NK-92 treated with Interleukin-12 subunit alpha and Interleukin-12 subunit beta, amount 100 ng/mL, for 24 hours (cell line): ENCODE data around the gene COTL1.

ENCODE experiments used
- DNase-seq: peaks from one replicate; lab custom pipeline; 2025; lab: John Stamatoyannopoulos, UW

COTL1 gene, protein sequence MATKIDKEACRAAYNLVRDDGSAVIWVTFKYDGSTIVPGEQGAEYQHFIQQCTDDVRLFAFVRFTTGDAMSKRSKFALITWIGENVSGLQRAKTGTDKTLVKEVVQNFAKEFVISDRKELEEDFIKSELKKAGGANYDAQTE

DNA sequence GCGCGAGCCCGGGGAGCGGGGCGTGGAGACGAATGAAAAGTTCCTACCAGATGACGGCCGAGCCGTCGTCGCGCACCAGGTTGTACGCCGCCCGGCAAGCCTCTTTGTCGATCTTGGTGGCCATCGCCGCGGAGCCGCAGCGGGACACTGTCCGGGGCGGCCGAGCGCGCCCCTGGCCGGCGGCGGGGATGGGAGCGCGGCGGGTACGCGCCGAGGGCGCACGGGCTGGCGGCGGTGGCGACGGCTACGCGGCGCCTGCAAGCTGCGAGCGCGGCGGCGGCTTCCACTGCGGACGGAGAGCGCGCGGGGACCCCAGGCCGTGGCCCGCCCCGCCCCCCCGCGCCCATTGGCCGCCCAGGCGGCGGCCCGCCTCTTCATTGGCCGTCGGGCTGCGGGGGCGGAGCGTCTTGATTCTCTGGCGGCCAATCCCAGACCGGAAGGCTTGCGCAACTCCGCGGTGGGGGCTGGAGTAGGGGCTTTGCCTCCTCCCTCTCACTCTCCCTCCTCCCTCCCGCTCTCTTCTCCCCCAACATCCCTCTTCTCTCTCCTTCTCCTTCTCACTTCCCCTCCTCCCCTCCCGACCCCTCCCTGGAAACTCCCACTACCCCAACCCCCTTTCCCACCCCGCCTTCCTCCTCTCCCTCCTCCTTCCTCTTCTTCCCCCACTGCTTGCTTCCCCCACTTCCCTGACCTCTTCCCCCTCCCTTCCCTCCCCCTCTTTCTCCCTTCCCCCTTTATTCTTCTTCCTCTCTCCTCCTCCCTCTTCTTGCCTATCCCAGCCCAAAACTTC, at the start of gene COTL1:
COTL1 (minus strand) TSS at position 288 of the 790 bp plus-strand sequence; CDS start at position 124, 164 bp downstream.
- peak; percentile 90 for DNase-seq

- DNase-seq = no peak
These were observed 48.0 kb upstream of the COTL1 start for GRCh38 chr16:84665843-84666242.

GRCh38 chr16:84665359-84665758, 47.5 kb upstream of the COTL1 start:
- no peak for DNase-seq

GRCh38 chr16:84663433-84664101, 45.7 kb upstream of the COTL1 start:
- no peak for DNase-seq

DNA sequence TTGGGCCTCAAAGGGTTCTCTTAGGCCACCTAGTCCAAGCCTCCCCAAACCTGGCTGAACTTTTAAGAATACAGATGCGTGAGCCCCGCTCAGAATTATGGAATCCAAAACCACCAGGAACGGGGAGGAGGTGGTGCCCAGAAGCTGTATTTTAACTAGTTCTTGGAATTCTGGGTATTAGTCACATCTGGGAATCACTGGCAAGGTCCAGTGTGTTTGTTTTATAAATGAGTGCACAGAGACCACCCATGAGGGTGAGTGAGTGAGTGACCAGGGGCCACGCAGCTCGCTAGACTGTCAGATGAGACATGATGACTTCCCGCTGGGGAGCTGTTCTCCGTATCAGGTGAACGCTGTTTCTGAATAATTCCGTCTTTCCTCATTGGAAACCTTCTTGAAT, 44.6 kb upstream of the COTL1 start:
- no peak for DNase-seq

DNA sequence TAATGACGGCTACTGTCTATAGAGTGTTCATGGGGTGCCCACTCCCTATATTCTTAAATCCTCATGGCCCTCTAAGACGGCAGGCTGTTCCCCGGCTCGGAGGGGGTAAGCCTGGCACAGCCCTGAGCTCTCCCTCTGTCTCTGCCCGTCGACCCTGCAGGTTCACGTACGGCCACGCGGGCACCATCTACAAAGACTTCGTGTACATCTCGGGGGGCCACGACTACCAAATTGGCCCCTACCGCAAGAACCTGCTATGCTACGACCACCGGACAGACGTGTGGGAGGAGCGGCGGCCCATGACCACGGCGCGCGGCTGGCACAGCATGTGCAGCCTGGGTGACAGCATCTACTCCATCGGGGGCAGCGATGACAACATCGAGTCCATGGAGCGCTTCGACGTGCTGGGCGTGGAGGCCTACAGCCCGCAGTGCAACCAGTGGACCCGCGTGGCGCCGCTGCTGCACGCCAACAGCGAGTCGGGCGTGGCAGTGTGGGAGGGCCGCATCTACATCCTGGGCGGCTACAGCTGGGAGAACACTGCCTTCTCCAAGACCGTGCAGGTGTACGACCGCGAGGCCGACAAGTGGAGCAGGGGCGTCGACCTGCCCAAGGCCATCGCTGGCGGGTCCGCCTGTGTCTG, 43.7 kb upstream of the COTL1 start:
- no peak for DNase-seq

DNA sequence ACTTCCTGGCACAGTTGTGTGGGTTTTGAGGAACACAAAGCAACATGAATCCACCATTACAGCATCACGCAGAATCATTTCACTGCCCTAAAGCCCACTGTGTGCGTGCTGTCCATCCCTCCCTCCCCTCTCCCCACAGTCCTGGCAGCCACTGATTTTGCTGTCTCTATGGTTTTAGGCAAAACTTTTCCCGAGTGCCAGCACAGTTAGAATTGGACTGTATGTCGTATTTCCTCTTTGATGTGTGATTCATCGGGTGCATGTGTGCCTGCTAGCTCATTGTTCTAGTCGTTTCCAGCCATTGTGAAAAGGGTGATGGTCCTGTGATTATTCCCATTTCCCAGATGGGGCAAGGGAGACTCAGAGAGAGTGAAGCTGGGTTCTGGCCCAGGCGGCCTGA, 43.1 kb upstream of the COTL1 start:
- DNase-seq = no peak

GRCh38 chr16:84659656-84660300, 41.9 kb upstream of the COTL1 start:
- DNase-seq = no peak

GRCh38 chr16:84658690-84659089, 40.8 kb upstream of the COTL1 start:
- no peak for DNase-seq

GRCh38 chr16:84657229-84657837, 39.5 kb upstream of the COTL1 start:
- no peak for DNase-seq

DNA sequence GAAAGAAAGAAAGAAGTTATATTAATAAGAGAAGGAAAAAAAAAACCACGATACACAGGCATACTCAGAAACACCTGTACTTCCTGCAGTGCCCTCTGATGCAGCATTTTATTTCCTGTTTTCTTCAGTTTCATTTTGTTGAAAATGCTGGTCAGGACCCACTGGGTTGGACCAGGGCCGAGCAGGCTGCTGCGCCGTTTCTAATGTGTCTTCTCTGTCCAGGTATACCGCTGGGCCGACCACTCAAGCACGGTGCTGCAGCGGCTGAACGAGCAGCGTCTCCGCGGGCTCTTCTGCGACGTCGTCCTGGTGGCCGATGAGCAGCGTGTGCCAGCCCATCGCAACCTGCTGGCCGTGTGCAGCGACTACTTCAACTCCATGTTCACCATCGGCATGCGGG, 38.8 kb upstream of the COTL1 start:
- no peak for DNase-seq

DNA sequence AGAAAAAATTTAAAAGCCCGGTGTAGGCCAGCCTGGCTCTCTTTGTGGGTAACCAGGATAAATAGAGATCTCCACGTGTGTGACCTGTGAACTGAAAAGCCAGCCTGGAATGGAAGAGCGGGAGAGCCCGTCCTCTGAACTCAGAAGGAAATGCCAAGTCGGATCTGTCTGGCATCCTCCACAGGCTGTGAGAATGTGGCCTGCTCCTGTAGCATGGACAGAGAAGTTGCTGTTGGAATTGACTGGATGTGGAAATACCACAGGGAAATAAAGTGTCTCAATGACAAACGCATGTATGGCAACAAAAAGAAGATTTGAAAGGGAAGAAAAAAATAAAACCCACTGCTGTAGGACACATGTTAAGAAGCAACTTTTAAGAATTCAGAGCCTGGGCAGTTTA, 37.1 kb upstream of the COTL1 start:
- DNase-seq = no peak

DNA sequence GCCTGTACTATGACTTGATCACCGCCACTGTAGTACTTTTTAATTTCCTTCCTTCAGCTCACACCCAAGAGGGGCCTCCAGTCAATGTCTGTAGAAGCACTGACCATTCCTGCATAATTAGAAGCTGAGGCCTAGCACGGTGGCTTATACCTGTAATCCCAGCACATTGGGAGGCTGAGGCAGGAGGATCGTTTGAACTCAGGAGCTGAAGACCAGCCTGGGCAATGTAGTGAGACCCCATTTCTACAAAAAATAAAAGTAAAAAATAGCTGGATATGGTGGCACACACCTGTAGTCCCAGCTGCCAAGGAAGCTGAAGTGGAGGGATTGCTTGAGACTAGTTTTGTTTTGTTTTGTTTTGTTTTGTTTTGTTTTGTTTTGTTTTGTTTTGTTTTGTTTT, 36.4 kb upstream of the COTL1 start:
- DNase-seq = no peak

DNA sequence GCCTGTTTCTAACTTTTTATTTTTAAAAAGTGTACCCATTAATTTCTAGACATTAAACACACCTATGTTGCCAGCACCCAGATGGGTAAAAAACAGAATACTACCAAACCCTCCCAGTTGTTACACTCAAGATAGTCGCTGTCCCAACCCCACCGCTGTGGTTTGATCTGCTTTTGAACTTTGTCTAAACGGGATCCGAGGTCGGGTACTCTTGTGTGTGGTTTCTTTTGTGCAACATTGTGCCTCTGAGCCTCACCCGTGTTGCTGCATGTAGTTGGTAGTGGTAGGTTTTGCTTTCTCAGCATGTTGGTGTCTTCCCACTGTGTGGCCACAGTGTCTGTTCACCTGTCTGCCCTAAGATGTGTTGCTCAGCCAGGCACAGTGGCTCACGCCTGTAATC, 34.7 kb upstream of the COTL1 start:
- DNase-seq = no peak

- DNase-seq = no peak
These were observed 32.4 kb upstream of the COTL1 start for GRCh38 chr16:84650062-84650991.

- DNase-seq = no peak
These were observed 31.6 kb upstream of the COTL1 start for GRCh38 chr16:84649511-84649861.

- no peak for DNase-seq
These were observed 31.0 kb upstream of the COTL1 start for GRCh38 chr16:84648595-84649510.

DNA sequence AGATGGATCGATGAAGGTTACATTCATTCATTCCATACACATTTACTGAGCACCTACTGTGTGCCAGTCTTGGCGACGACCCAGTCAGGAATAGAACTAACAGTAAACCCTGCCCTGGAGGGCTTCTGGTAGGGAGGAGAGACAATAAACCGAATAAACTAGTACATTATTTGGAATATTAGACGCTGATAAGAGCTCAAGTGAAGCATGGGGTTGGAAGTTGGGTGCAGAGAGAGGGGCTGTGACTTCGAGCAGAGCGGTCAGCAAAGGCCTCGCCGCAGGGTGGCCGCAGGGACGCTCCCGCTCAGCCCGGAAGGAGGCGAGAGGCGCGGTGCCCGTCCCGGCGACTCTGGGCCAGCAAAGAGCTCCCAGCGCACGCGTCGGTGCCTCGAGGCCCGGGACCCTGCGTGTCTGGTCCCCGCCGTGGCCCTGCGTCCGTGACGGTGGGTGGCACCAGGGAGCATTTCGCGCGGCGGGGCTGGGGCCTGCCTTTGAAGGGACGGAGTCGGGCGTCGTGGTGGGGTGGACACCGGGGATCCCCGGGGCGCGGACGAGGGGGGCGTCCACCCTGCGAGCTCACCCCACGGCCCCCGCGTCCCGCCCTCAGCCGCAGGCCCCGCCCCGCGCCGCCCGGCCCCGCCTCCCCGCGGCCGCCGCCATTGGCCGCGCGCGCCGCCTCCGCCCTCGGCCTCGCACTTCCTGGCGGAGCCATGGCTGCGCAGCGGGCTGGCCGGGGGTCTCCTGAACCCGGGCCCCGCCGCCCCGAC, 30.1 kb upstream of the COTL1 start, which contains the start of gene KLHL36:
KLHL36 (plus strand) TSS at position 684 of the 767 bp plus-strand sequence. CDS start 2,357 bp downstream, outside the sequence.
- DNase-seq = no peak

GRCh38 chr16:84643674-84644073, 25.8 kb upstream of the COTL1 start:
- DNase-seq = no peak
